Stomach (tissue), 4 donors: ENCODE measurements around the gene HIP1.

Experiments used
- EP300 ChIP-seq: sonication (generic); formaldehyde crosslinking; IDR thresholded peaks from one replicate; pipeline ENCODE4 v1.6.1; 2017; ENCODE audit warnings: antibody characterized with exemption
- POLR2A ChIP-seq, 4 donors: fragments of 450-650 bp; IDR thresholded peaks; one replicate each; pipeline ENCODE4 v1.6.1; 2016; ENCODE audit warnings: antibody characterized with exemption in 4 of 4, control low read depth in 2 of 4, mild to moderate bottlenecking in 1 of 4, moderate library complexity in 1 of 4

DNA sequence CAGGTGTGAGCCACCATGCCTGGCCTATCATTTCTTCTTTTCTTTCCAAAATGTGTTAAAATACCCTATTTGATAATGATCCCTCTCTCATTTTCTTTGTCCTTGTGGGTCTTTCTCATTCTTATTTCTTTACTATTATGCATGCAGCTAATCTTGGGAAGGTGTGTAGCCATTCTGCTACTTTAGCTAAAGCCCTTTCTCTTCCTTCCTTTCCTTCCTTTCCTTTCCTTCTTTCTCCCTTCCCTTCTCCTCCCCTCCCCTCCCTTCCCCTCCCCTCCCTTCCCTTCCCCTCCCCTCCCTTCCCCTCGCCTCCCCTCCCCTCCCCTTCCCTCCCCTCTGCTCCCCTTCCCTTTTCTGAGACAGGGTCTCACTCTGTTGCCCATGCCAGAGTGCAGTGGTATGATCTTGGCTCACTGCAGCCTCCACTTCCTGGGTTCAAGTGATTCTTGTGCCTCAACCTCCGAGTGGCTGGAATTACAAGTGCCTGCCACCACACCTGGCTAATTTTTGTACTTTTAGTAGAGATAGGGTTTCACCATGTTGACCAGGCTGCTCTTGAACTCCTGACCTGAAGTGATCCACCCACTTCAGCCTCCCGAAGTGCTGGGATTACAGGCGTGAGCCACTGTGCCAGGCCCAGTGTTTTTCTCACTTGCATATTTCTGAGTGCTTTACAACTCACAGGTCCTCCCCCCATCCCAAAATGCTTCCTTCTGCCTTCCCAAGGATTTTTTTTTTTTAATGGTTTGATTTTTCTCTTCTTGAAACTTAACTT lies 42.3 kb downstream of the HIP1 start:
- TF ChIP-seq POLR2A (IDR thresholded peaks at IDR 0.05), result no peak
- TF ChIP-seq EP300, result no peak
